Stimulated activated naive CD4-positive, alpha-beta T cell (primary cell): ENCODE results near the gene TRIM65.

ENCODE experiments used
- DNase-seq, 6 experiments: peaks; one replicate each; lab custom pipeline; 2025; lab: John Stamatoyannopoulos, UW

Gene TRIM65

GRCh38 chr17:75896415-75897159 lies at the start of gene TRIM65:
Gene TRIM65 (minus strand): TSS chr17:75896951. CDS start chr17:75896937, 14 bp downstream.
- peak; percentile 55 to 86 (median 69) for DNase-seq

DNA sequence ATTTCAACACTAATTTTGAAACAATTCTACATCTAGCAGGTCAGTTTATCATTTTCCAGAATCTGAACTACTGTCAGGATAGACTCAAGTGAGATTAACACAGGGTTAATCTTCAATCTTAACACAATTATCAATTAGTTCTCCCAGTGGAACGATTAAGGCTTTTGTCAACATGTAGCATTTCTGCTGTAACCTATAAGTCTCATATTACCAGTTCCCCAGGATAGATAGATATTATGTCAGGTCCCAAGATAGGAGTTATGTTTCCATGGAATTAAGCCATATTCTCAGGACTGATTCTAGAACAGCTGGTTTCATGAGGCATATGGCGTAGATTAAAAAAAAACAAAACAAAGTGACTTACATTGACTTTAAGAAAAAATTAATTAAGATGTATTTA lies 48.5 kb upstream of the TRIM65 start:
- no peak for DNase-seq

GRCh38 chr17:75943491-75943890 lies 46.7 kb upstream of the TRIM65 start:
- DNase-seq = no peak

GRCh38 chr17:75942473-75942872 lies 45.7 kb upstream of the TRIM65 start:
- no peak for DNase-seq

GRCh38 chr17:75941442-75941819 lies 44.7 kb upstream of the TRIM65 start:
- DNase-seq = no peak

- peak; percentile 74 to 85 (median 80) for DNase-seq
Observed at GRCh38 chr17:75940727-75941441, 44.1 kb upstream of the TRIM65 start, which contains the start of gene FBF1. Gene FBF1 (minus strand): TSS chr17:75941042. CDS start chr17:75938149, 2,893 bp downstream.

- DNase-seq = no peak
Observed at GRCh38 chr17:75937652-75938051, 40.9 kb upstream of the TRIM65 start.

DNA sequence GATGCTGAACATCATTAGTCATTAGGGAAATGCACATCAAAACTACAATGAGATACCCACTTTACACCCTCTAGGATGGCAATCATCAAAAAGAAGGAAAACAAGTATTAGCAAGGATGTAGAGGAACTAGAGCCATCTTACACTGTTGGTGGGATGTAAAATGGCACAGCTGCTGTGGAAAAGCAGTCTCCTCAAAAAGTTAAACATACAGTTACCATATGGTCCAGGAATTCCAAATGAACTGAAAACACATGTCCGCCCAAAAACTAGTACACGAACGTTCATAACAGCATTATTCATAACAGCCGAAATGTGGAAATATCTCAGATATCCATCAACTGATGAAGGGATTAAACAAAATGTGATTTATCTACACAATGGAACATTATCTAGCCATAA lies 37.1 kb upstream of the TRIM65 start:
- DNase-seq = no peak

GRCh38 chr17:75932852-75933251 lies 36.1 kb upstream of the TRIM65 start:
- no peak for DNase-seq

DNA sequence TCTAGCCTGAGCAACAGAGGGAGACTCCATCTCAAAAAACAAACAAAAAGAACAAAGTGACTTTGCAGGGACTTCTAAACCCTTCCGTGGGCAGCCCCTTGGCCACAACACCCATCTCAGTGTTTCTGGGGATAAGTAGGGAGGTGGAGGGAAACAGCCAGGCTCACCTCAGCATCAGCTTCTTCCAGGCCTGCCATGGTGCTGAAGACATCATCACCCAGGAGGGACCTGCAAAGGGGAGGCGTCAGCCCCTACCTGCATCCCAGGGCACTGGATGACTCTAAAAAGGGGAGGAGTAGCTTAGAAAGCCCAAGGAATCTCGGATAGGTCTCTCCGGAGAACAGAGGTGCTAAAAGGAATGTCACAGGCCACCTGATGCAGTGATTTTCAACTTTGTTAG lies 34.3 kb upstream of the TRIM65 start:
- DNase-seq = no peak

GRCh38 chr17:75927286-75927922 lies 30.7 kb upstream of the TRIM65 start:
- no peak for DNase-seq

- no peak for DNase-seq
Observed at GRCh38 chr17:75926456-75926855, 29.7 kb upstream of the TRIM65 start.

- DNase-seq = no peak
Observed at GRCh38 chr17:75925912-75926311, 29.2 kb upstream of the TRIM65 start.

- DNase-seq = no peak
Observed at GRCh38 chr17:75925103-75925502, 28.4 kb upstream of the TRIM65 start.

DNA sequence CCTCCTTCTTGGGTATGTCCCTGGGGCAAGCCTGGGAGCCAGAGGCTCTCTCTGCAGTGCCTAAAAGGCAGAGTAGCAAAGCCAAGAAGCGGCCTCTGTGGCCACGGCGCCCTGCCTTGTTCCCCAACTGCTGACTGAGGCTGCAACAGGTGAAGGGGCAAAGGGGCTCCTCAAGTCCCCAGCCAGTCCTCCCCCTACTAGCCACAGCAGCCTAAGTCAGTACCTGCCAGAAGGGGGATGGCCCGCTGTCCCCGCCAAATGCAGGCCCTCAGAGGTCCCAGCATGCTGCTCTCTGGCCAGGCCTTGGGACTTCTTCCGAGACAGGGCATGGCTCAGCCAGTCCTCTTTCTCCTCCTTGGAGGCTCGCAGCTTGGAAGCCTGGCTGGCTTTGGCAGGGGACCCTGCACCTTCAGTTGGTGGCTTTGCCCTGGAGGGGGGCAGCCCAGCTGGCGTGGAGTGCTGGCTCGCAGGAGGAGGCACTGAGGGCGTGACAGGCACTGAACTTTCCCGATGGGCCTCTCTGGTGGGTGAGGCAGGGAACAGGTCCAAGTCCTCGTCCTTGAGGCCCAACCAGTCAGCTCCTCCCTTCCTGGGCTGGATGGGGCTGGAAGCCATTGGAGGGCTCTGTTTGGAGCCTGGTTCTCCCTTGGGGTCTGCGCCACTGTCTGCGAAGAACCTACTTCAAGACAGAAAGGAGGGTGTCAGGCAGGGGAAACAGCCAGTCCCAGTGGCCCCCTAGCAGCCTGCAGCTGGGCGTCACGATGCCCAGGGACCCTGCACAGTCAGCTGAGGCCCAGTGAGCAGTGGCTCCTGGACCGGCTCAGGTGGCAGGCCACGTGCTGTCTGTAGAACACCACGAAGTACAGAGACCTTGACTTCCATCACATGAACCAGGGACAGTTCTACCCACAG lies 26.5 kb upstream of the TRIM65 start:
- DNase-seq = no peak

DNA sequence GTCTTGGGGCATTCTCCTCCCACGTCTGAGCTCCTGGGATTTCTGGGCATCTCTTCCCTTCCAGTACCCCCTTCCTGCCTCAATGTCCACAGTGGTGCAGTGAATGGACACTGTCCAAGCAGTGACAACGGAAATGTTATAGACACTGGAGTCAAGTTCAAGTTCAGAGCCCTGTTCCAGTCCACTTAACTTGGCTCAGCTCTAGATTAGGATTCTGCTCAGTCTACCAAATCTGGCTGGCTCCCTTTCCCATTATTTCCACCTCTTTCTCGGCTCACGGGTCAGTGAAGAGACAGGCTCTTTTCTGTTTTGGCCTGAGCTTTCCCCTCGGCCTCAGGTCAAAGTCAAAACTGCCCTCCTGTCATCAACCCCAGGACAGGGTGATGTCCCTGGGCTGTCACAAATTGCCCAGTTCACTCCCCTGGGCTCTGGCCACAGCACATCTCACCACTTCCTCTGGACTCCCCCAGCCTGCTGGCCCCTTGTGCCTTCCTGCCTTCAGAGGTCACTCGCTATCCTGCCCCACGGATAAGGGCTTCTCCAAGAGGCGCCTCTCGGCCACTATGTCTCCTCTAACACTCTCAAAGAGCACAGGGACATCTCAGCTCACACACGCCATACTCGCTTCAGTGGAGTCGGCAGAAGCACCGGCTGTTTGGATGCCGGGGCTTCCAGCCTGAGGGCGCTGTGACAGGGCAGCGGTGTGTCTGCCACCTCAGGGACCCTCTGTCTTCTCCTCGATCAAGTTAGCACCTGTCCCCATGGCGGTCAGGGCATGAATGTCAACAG lies 25.6 kb upstream of the TRIM65 start:
- DNase-seq = no peak

GRCh38 chr17:75921596-75921995 lies 24.8 kb upstream of the TRIM65 start:
- no peak for DNase-seq

GRCh38 chr17:75920045-75920560 lies 23.4 kb upstream of the TRIM65 start:
- no peak for DNase-seq

DNA sequence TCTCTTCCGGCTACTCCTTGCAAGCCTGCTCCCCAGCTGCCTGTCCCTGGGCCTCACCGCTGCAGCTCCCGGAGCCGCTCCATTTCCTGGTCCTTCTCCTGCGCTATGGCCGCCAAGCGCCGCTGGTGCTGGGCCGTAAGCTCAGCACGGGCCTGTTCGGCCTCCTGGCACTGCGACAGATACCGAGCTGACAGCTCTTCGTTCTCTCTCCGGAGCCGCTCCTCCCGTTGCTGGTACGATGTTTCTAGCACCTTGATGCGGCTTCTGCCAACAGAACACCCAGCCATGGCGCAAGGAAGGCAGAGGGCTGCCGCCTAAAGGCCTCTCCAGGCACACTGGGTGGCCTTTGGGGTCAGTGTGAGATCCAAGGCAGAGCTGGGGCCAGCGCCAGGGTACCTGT lies 22.9 kb upstream of the TRIM65 start:
- no peak for DNase-seq

- DNase-seq = no peak
Observed at GRCh38 chr17:75917917-75918445, 21.2 kb upstream of the TRIM65 start.
